KOPT-K1 (cell line): ENCODE results near the gene IFNLR1.

ENCODE experiments used
- H3K27ac ChIP-seq: fragments of 200-600 bp; sonication (generic); 2 replicates; pipeline ENCODE4 v1.5.1; 2016; ENCODE audit warnings: antibody characterized with exemption, mild to moderate bottlenecking, low read depth, low read length; ENCODE audit not compliant: poor library complexity, severe bottlenecking
- H3K36me3 ChIP-seq: fragments of 200-600 bp; sonication (generic); 2 replicates; pipeline ENCODE4 v1.5.1; 2017; ENCODE audit warnings: antibody characterized with exemption, mild to moderate bottlenecking, low read length, moderate library complexity; ENCODE audit not compliant: insufficient read depth
- H3K9me3 ChIP-seq: fragments of 200-600 bp; sonication (generic); 2 replicates; pipeline ENCODE4 v1.5.1; 2017; ENCODE audit warnings: antibody characterized with exemption, low read length, mild to moderate bottlenecking; ENCODE audit not compliant: insufficient read depth, poor library complexity, severe bottlenecking

The IFNLR1 gene

DNA sequence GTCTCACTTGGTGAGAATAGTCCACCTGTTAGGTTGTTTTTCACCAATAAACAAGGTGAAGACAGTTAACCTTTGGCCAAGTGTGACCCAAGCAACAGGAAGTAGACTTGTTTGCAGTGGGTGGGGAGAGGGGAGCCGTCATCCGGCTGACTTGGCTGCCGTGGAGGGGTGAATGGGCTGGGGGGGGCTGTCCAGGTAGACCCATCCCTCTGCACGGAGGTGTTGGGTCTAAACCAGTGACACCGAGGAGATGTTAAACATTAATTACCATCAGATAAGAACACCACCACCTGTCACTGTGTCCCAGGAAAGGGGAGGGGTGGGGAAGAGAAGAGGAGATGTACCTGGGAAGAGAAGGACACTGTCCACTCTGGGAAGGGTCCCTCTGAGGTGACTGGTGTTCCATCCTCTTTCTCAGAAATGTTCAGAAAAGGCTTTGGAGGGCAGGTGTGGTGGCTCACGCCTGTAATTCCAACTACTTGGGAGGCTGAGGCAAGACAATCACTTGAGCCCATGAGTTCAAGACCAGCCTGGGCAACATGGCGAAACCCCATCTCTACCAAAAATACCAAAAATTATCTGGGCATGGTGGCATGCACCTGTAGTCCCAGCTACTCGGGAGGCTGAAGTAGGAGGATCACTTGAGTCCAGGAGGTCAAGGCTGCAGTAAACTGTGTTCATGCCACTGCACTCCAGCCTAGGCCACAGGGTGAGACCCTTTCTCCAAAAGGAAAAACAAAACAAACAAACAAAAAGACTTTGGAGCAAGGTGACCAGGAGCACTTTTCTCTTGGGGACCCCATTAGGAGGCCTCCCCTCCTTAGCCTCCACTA lies 68.5 kb downstream of the IFNLR1 start:
- Histone ChIP-seq H3K36me3 (no peaks in the 10 kb centered on the region), H3K27ac (no peak overlapping the region), H3K9me3 (no peaks in the 10 kb centered on the region)

- H3K36me3 ChIP-seq = no peaks in the 10 kb centered on the region
- H3K27ac ChIP-seq = no peak overlapping the region
- H3K9me3 ChIP-seq = no peaks in the 10 kb centered on the region
Observed at GRCh38 chr1:24117722-24118409, 69.2 kb downstream of the IFNLR1 start.

DNA sequence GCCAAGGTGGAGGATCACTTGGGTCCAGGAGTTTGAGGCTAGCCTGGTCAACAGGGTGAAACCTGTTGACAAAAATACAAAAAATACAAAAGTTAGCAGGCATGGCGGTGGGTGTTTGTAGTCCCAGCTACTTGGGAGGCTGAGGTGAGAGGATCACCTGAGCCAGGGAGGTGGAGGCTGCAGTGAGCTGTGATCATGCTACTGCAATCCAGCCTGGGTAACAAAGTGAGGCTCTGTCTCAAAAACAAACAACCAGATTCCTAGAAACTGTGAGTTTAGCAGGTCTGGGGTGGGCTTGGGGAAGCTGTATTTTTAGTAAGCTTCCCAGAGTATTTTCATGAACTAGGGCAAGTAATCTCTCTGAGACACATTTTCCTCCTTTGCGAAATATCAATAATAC lies 70.0 kb downstream of the IFNLR1 start:
- Histone ChIP-seq H3K36me3 (no peaks in the 10 kb centered on the region), H3K27ac (no peak overlapping the region), H3K9me3 (no peaks in the 10 kb centered on the region)

GRCh38 chr1:24114753-24115152 lies 72.3 kb downstream of the IFNLR1 start:
- Histone ChIP-seq H3K9me3 (no peaks in the 10 kb centered on the region), H3K27ac (no peak overlapping the region), H3K36me3 (no peaks in the 10 kb centered on the region)

- no peaks in the 10 kb centered on the region for H3K36me3 ChIP-seq
- no peak overlapping the region for H3K27ac ChIP-seq
- H3K9me3 ChIP-seq = no peaks in the 10 kb centered on the region
Observed at GRCh38 chr1:24113641-24114033, 73.5 kb downstream of the IFNLR1 start.

GRCh38 chr1:24111996-24112779 lies 74.9 kb downstream of the IFNLR1 start, which contains the start of gene MYOM3:
MYOM3 (minus strand) TSS chr1:24112135; CDS start chr1:24108636, 3,499 bp downstream.
- Histone ChIP-seq H3K27ac (no peak within 1 kb of the TSS), H3K36me3 (no peaks in the 10 kb centered on the region), H3K9me3 (no peaks in the 10 kb centered on the region)

DNA sequence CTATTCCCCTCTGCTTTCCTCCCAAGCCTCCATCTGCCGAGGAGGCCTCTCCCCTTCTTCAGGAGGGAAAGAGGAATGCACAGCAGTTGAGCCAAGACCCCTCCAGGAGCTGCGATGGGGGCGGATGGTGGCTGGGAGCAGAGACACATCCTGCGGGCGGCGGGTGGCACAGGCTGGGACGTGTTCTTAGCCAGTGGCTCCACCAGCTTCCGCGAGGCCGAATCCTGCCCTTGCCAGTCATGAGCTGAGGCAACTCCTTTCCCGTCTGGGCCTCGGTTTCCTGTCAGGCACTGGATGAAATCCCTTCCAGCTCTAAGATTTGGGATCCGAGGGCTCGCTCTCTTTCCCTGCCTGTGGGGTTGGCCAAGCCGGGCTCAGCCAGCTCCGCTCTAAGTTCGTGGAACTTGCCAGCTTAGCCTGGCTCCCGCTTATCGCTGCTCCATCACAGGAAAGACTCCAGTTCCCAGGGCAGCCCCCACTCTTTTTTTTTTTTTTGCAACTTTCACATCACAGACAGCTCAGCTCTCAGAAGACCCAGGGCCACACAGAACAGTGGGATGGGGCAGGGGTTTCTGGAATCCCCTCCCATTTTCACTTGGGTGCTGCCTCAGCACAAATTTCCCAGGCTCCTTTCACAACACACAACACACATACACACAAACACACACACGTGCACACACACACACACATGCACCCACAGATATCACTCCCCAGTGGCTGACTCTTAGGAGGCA lies 75.7 kb downstream of the IFNLR1 start:
- Histone ChIP-seq H3K36me3 (no peaks in the 10 kb centered on the region), H3K9me3 (no peaks in the 10 kb centered on the region), H3K27ac (no peak overlapping the region)

DNA sequence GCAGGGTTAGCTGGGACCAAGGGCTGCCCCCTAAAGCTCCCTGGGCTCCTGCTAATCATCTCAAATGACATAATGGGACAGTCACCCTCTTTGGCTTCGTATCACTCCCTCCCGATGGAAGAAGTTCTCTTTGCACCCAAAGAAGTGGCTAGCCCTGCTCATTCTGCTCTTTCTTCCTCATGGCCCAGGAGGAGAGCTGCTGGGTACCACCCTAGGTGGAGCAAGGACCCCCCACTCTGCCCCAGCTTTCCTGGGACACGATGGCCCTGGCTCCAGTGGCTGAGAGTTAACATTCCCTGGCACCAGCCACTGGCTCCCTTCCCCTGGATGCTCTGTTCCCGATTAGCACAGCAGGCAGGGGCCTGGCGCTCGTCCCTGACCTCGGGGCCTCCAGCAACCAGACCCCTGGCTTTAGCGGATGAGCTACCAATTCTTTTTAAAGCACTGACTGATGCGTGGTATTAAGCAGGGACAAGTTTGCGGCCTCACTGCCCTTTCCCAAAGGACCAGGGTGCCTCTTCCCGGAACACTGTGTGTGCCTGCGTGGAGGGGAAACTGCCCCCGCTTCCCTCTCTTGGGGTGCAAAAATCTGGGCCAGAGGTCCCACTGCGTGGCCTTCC lies 76.3 kb downstream of the IFNLR1 start:
- Histone ChIP-seq H3K36me3 (no peaks in the 10 kb centered on the region), H3K9me3 (no peaks in the 10 kb centered on the region), H3K27ac (no peak overlapping the region)

DNA sequence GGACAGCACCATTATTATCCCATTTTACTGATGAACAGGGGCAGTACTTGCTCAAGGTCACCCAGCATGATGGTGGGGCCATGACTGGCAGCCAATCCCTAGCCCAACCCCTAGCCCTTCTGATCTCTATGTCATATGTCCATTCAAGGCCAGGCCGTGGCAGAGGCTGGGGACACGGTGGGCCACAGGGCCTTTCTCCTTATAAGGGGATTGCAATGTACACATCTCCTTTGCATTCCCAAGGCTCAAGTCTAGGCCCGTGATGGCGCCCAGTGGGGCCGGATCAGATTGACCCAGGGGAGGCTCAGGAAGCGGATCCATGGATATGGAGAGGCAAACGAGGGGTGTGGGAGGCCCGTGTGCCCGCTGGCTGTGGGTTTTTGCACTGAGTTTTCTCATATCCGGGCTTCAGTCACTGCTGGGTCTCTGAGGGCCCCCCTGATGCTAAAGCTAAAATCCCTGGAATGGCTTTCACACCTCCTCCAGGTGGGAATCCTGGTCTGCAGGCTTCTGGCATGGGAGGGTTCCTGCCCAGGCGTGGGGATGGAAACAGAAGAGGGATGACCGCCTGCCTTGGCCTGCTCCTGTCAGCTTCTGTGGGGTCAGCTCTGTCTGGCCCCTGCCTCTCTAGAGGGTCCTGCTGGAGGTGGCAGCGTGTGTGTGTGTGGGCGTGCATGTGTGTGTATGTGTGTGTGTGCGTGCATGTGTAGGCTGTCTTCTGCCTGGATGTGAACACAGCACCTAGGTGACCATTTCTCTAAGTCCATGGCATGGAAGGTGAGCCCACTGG lies 77.2 kb downstream of the IFNLR1 start:
- Histone ChIP-seq H3K36me3 (no peaks in the 10 kb centered on the region), H3K9me3 (no peaks in the 10 kb centered on the region), H3K27ac (no peak overlapping the region)

DNA sequence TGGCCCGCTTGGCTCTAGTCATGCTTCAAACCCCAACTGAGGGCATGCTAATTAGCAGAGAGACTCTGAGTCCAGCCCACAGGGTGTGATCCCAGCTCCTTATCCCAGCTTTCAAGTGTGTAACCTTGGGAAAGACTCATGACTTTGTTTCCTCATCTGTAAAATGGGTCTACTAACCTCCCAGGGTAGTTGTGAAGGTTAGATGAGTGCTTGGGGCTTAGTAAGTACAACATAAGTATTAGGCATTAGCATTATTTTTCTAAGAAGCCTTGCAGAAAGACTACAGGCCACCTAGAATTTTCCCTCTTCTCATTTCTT lies 78.0 kb downstream of the IFNLR1 start:
- no peak overlapping the region for H3K27ac ChIP-seq

DNA sequence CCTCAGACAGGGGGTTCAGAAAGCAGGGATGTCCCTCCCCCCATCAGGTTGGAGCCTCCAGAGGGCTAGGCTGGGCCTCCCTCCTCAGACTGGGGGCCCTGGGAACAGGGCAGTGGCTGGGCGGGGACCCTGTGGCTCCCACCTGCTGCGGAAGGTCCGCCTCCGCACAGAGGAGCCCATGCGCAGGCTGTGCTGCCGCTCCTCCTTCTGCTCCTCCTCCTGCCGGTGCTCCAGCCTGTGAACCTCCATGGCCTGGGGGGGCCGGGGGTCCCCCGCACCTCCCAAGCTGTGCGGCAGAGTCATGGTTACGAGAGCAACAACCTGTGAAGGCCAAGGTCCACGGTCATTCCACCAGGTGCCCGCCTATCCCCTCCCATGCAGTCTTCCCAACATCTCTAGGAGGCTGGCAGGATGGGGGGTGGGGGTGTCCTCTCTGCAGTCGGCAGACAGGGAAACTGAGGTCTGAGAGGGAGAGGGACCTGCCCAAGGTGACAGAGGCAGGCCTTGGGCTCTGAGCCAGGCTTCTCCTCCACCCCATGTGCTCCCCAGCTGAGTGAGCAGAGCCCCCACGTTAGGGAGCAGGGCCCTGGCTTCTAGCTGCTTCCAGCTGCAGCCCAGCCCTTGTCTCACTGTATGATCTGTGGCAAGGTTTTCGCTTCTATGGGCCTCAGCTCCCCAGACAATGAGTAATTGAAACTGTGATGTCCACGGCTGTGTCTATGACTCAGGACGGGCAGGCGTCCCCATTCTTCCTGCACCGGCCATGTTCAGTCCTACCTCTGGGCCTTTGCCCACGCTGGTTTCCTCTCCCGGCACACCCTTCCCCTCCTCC lies 78.5 kb downstream of the IFNLR1 start:
- H3K9me3 ChIP-seq = no peaks in the 10 kb centered on the region
- no peaks in the 10 kb centered on the region for H3K36me3 ChIP-seq
- H3K27ac ChIP-seq = no peak overlapping the region

More for the DNA sequence above, 78.0 kb downstream of the IFNLR1 start:
- Histone ChIP-seq H3K9me3 (no peaks in the 10 kb centered on the region), H3K36me3 (no peaks in the 10 kb centered on the region)

DNA sequence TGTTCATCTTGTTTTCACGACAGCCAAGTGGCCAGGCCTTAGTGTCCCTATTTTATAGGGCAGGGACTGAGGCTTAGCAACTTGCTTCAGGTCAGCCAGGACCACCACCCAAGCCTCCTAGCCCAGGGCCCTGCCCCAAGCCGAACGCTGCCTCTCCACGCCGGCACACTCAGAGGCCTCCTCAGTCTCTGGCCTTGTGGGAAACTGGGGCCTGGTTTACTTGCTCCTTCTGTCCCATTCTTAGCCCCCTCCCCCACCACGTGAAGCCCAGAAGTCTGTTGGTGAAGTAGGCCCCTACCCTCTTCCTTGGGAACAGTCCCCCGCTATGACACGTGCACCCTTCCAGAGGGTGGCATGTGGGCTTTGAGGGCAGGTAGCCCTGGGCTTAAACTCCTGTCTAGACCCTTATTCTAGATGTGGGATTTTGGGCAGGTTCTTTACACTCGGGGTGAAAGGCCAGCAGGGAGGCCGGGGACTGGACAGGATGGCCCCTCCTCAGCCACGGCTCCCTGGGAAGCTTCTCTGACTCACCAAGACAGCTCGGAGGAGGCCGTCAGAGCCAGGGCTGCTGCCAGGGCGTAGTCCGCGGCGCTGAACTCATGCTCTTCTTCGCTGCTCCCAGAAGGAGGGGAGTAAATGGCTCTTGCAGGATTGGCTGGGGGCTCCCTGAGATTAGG lies 79.5 kb downstream of the IFNLR1 start:
- Histone ChIP-seq H3K36me3 (no peaks in the 10 kb centered on the region), H3K9me3 (no peaks in the 10 kb centered on the region), H3K27ac (no peak overlapping the region)
